ENCODE data around the gene SLC25A5. TPM values are rescaled to one million over a fixed set of nuclear protein-coding genes. Genes with fewer than 3 reads are reported as not detected.

The SLC25A5 gene
- total and polyA plus RNA-seq, 4 donors: 191 to 304 (median 207) TPM

GRCh38 chrX:119488749-119489148, 20.5 kb downstream of the SLC25A5 start:
- 7% methylated on average over 8 of the region's 8 CpGs for WGBS
- H3K27ac ChIP-seq (ENCODE audit: low read depth in 1 of 2, low read length in 2 of 2): no peak overlapping the region
- peaks cover 0 to 3% (median 0%) of the 10 kb centered on the region in 4 donors for H3K4me1 ChIP-seq (ENCODE audit: control insufficient read depth in 4 of 4, insufficient read depth in 4 of 4, low read length in 3 of 4)
- no peak overlapping the region for H3K9ac ChIP-seq (ENCODE audit: low read depth in 1 of 2, low read length in 2 of 2)
- DNase-seq (ENCODE audit: low spot score): peak; percentile 42
- TF ChIP-seq TAF1 (conservative IDR thresholded peaks at IDR 0.05): no peak
- no peak for TF ChIP-seq GABPA (IDR thresholded peaks at IDR 0.05 in 1 of 2, conservative IDR thresholded peaks at IDR 0.05 in 1 of 2)
- TF ChIP-seq RXRA (IDR thresholded peaks at IDR 0.05): no peak
- no peak for TF ChIP-seq YY1 (IDR thresholded peaks at IDR 0.05)
- no peak for TF ChIP-seq ATF3 (IDR thresholded peaks at IDR 0.05)
- no peak for TF ChIP-seq REST (IDR thresholded peaks at IDR 0.05)
- TF ChIP-seq NR2F2 (IDR thresholded peaks at IDR 0.05): no peak
- peak; percentile 22 for TF ChIP-seq HNF4G (IDR thresholded peaks at IDR 0.05)
- no peak for TF ChIP-seq JUND (IDR thresholded peaks at IDR 0.05)
- no peak for TF ChIP-seq FOXA2 (IDR thresholded peaks at IDR 0.05)
- peak; percentile 75 to 83 for TF ChIP-seq RAD21 (IDR thresholded peaks at IDR 0.05)
- peak; percentile 9 to 60 for TF ChIP-seq HNF4A (conservative IDR thresholded peaks at IDR 0.05)
- TF ChIP-seq MAX (IDR thresholded peaks at IDR 0.05): no peak
- no peak for TF ChIP-seq FOXA1 (IDR thresholded peaks at IDR 0.05)
- TF ChIP-seq EGR1 (IDR thresholded peaks at IDR 0.05; ENCODE audit: low read depth in 2 of 2): no peak
- no peak for TF ChIP-seq SP1 (IDR thresholded peaks at IDR 0.05)
- TF ChIP-seq CTCF (IDR thresholded peaks at IDR 0.05; ENCODE audit: low read depth, low read length, missing input control): peak; percentile 67
- TF ChIP-seq, protein P1, sequence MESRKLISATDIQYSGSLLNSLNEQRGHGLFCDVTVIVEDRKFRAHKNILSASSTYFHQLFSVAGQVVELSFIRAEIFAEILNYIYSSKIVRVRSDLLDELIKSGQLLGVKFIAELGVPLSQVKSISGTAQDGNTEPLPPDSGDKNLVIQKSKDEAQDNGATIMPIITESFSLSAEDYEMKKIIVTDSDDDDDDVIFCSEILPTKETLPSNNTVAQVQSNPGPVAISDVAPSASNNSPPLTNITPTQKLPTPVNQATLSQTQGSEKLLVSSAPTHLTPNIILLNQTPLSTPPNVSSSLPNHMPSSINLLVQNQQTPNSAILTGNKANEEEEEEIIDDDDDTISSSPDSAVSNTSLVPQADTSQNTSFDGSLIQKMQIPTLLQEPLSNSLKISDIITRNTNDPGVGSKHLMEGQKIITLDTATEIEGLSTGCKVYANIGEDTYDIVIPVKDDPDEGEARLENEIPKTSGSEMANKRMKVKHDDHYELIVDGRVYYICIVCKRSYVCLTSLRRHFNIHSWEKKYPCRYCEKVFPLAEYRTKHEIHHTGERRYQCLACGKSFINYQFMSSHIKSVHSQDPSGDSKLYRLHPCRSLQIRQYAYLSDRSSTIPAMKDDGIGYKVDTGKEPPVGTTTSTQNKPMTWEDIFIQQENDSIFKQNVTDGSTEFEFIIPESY (IDR thresholded peaks at IDR 0.05): no peak
- no peaks in the 10 kb centered on the region for H3K27me3 ChIP-seq (ENCODE audit: control insufficient read depth in 4 of 4, insufficient read depth in 4 of 4, low read length in 3 of 4)
- no peaks in the 10 kb centered on the region for H3K36me3 ChIP-seq (ENCODE audit: control insufficient read depth in 4 of 4, insufficient read depth in 3 of 4, low read depth in 1 of 4, low read length in 3 of 4)
- H3K9me3 ChIP-seq (ENCODE audit: control insufficient read depth in 4 of 4, low read length in 3 of 4): no peaks in the 10 kb centered on the region
- H3K4me3 ChIP-seq (ENCODE audit: low read depth in 1 of 3, low read length in 3 of 3): no peak overlapping the region
